Gastroesophageal sphincter (tissue), 4 donors: ENCODE data around the gene APOBEC3A. TPM values are rescaled to one million over a fixed set of nuclear protein-coding genes. Genes with fewer than 3 reads are reported as not detected.
A peak's percentile ranks its signal among the peaks of the same experiment; 100 is the strongest.

Experiments
- ATAC-seq: fragments of 150-250 bp; one replicate; pipeline ENCODE4 v1.9.1; 2016; ENCODE audit warnings: mild to moderate bottlenecking, moderate library complexity
- H3K27ac ChIP-seq, 4 donors: fragments of 200-600 bp; sonication (generic) in 3 of 4; 1 replicate in 3 of 4; 2 replicates in 1 of 4; pipeline ENCODE4 v1.5.1; 2016 to 2019
- H3K27me3 ChIP-seq: fragments of 200-600 bp; sonication (generic); one replicate; pipeline ENCODE4 v1.5.1; 2019
- H3K36me3 ChIP-seq, 2 donors: fragments of 200-600 bp; sonication (generic); one replicate each; pipeline ENCODE4 v1.5.1; 2019; ENCODE audit warnings: control low read depth in 1 of 2
- H3K4me1 ChIP-seq, 3 donors: fragments of 200-600 bp; sonication (generic); 1 replicate in 2 of 3; 2 replicates in 1 of 3; pipeline ENCODE4 v1.5.1; 2016 to 2019; ENCODE audit warnings: control low read depth in 2 of 3
- H3K4me3 ChIP-seq, 2 donors: fragments of 200-600 bp; sonication (generic); one replicate each; pipeline ENCODE4 v1.5.1; 2019; ENCODE audit warnings: mild to moderate bottlenecking in 1 of 2, moderate library complexity in 1 of 2
- H3K9me3 ChIP-seq, 3 donors: fragments of 200-600 bp; sonication (generic); one replicate each; pipeline ENCODE4 v1.5.1; 2017 to 2019; ENCODE audit warnings: control low read depth in 2 of 3
- EP300 ChIP-seq: sonication (generic); formaldehyde crosslinking; IDR thresholded peaks from one replicate; pipeline ENCODE4 v1.6.1; 2017; ENCODE audit warnings: antibody characterized with exemption, mild to moderate bottlenecking
- POLR2A ChIP-seq, 2 donors: fragments of 450-650 bp; IDR thresholded peaks; one replicate each; pipeline ENCODE4 v1.6.1; 2017; ENCODE audit warnings: antibody characterized with exemption in 2 of 2, mild to moderate bottlenecking in 2 of 2, moderate library complexity in 1 of 2
- POLR2AphosphoS5 ChIP-seq: sonication (generic); formaldehyde crosslinking; IDR thresholded peaks from one replicate; pipeline ENCODE4 v1.6.1; 2017; ENCODE audit warnings: antibody characterized with exemption
- WGBS, 2 donors: methylation state at CpG; one replicate each; pipeline ENCODE4 v1.1.5; 2018; ENCODE audit warnings: low coverage in 1 of 2; 5-methylcytosine and 5-hydroxymethylcytosine counted together
- total RNA-seq, 4 donors: library from RNA; depleted of rRNA; stranded (reverse); fragments of >200 nt; gene quantifications; one replicate each; pipeline ENCODE4 v1.1.0, GENCODE V29; 2016
- TF ChIP-seq, protein P1 (sequence below), 4 experiments: fragments of 200-600 bp in 2 of 4; fragments of 450-650 bp in 2 of 4; sonication (generic) in 1 of 4; IDR thresholded peaks; one replicate each; pipeline ENCODE4 v1.5.1; 2017 to 2019; ENCODE audit warnings: antibody characterized with exemption in 4 of 4, mild to moderate bottlenecking in 2 of 4, moderate library complexity in 2 of 4

The APOBEC3A gene
- total RNA-seq, 4 donors from 2014 or later = 0.35 to 4.4 TPM; not detected in 2

DNA sequence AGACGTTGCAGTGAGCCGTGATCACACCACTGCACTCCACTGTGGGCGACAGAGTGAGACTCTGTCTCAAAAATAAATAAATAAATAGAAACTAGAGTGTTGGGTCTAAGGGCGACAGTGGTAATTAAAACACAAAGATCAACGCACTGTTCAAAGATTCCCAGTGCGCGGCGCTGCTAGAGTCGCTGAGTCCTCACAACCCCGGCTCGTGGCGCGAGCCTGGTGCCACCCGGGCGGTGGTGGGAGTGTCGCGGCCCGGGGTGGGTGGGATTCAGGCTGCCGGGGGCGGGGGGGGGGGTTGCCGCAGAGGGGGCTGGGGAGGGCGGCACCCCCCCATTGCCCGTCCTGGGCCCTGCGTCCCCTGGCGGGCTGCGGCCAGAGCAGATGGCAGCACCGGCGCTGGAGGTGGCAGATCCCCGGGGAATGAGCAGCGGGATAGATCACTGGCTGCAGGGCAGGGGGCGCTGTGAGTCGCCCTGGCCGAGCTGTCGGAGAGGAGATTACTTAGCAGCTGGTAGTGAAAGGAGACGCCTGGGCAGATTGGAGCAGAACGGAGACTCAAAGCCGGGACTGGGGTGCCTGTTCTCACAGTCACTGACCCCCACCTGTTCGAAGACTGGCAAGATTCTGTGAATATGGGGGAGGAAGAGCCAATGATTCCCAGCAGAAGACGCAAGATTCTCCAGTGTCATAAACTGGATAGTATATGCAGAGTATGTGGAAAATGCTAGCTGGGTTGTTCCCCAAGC lies 30.2 kb upstream of the APOBEC3A start:
- 7 to 30% methylated on average over 3 to 15 of the region's 39 CpGs for WGBS, 2 donors
- H3K27ac ChIP-seq = peak overlapping the region; percentile 8 to 86 (median 84)
- H3K9me3 ChIP-seq = no peaks in the 10 kb centered on the region
- H3K4me1 ChIP-seq = peaks cover 0 to 49% (median 21%) of the 10 kb centered on the region in 3 donors
- H3K27me3 ChIP-seq = no peaks in the 10 kb centered on the region
- no peak for TF ChIP-seq EP300
- TF ChIP-seq, protein P1, sequence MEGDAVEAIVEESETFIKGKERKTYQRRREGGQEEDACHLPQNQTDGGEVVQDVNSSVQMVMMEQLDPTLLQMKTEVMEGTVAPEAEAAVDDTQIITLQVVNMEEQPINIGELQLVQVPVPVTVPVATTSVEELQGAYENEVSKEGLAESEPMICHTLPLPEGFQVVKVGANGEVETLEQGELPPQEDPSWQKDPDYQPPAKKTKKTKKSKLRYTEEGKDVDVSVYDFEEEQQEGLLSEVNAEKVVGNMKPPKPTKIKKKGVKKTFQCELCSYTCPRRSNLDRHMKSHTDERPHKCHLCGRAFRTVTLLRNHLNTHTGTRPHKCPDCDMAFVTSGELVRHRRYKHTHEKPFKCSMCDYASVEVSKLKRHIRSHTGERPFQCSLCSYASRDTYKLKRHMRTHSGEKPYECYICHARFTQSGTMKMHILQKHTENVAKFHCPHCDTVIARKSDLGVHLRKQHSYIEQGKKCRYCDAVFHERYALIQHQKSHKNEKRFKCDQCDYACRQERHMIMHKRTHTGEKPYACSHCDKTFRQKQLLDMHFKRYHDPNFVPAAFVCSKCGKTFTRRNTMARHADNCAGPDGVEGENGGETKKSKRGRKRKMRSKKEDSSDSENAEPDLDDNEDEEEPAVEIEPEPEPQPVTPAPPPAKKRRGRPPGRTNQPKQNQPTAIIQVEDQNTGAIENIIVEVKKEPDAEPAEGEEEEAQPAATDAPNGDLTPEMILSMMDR (IDR thresholded peaks at IDR 0.05) = peak; percentile 70 to 94 (median 74)
- H3K4me3 ChIP-seq = peak overlapping the region; percentile 31 to 50
- no peaks in the 10 kb centered on the region for H3K36me3 ChIP-seq
- ATAC-seq = peak; percentile 66

DNA sequence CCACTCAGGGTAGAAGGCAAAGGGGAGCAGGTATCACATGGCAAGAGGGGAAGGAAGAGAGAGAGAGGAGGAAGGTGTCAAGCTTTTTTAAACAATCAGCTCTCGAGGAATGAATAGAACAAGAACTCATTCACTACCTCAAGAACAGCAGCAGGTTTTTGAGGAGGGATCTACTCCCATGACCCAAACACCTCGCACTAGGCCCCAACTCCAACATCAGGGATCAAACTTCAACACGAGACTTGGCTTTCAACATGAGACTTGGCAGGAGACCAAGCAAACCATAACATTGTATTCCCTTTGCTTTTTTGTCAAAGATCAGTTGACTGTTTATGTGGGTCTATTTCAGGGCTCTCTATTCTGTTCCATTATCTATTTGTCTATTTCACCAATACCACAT lies 26.9 kb upstream of the APOBEC3A start:
- WGBS, 2 donors = 45 to 64% methylated on average over 3 of the region's 3 CpGs
- Histone ChIP-seq H3K9me3 (no peaks in the 10 kb centered on the region), H3K27ac (no peak overlapping the region), H3K4me3 (no peak overlapping the region), H3K27me3 (no peaks in the 10 kb centered on the region), H3K36me3 (no peaks in the 10 kb centered on the region), H3K4me1 (peaks cover 0 to 28% (median 5%) of the 10 kb centered on the region in 3 donors)
- no peak for ATAC-seq
- no peak for TF ChIP-seq POLR2AphosphoS5
- TF ChIP-seq, protein P1 (IDR thresholded peaks at IDR 0.05) = no peak
- no peak for TF ChIP-seq EP300
- no peak for TF ChIP-seq POLR2A (IDR thresholded peaks at IDR 0.05)

DNA sequence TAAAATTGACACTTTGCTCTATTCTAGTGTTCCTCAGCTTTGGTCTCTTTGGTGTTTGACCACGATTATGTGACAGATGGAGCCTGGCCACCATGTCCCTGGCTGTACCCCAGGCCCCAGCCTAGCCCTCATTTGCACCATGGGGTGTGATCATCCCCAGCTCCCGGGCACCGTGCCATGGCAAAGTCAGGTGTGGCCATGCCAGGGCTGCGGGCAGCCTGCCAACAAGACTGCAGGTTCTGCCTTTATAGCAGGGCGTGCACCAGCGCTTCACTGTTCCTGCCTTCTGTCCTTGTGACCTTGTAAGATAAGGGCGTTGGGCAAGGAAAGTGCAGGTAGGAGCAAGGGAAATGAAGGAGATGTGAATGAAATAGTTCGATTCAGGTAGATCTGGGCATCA lies 22.4 kb upstream of the APOBEC3A start:
- WGBS, 2 donors = 63 to 67% methylated on average over 1 to 3 of the region's 8 CpGs
- Histone ChIP-seq H3K4me3 (no peak overlapping the region), H3K36me3 (no peaks in the 10 kb centered on the region), H3K27me3 (no peaks in the 10 kb centered on the region), H3K9me3 (no peaks in the 10 kb centered on the region), H3K27ac (no peak overlapping the region), H3K4me1 (peaks cover 0 to 6% (median 0%) of the 10 kb centered on the region in 3 donors)
- no peak for ATAC-seq
- TF ChIP-seq EP300 = no peak
- no peak for TF ChIP-seq POLR2AphosphoS5
- TF ChIP-seq, protein P1 (IDR thresholded peaks at IDR 0.05) = no peak
- TF ChIP-seq POLR2A (IDR thresholded peaks at IDR 0.05) = no peak

DNA sequence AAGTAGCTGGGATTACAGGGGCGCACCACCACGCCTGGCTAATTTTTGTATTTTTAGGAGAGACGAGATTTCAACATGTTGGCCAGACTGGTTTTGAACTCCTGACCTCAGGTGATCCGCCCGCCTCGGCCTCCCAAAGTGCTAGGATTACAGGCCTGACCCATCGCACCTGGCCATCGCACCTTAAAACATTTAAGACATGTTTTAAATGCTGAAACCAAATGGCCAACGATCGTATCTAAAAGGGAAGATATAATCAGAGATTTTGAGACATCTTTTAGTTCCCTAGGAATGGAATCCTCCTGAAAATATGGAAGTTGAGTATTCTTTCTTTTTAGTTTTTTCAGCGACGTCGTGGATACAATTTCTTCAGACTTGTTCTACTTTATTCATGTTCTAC lies 21.8 kb upstream of the APOBEC3A start:
- TF ChIP-seq, protein P1 (IDR thresholded peaks at IDR 0.05) = no peak
- TF ChIP-seq POLR2A (IDR thresholded peaks at IDR 0.05) = no peak
- no peaks in the 10 kb centered on the region for H3K27me3 ChIP-seq
- ATAC-seq = no peak
- H3K4me1 ChIP-seq = peaks cover 0 to 6% (median 0%) of the 10 kb centered on the region in 3 donors
- H3K27ac ChIP-seq = no peak overlapping the region
- H3K36me3 ChIP-seq = no peaks in the 10 kb centered on the region
- no peaks in the 10 kb centered on the region for H3K9me3 ChIP-seq
- no peak overlapping the region for H3K4me3 ChIP-seq
- WGBS, 2 donors = 88 to 90% methylated on average over 5 to 11 of the region's 13 CpGs

DNA sequence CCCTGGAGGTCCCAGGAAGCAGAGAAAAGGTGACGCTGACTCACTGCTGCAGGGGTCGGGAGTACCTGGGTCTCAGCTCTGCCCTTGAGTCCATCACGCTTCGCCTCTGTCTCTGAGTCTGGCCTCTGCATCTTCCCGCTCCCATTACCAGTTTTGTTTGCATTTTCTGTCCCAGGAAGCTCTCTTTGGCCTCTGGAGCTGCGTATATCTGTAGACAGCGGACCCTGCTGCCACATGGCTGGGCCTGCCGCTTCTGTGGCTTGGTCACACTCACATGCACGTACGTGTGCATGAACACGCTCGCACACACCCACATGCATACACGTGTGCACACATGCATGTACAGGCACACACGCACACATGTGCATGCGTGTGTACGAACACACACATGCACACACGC lies 20.8 kb upstream of the APOBEC3A start:
- Histone ChIP-seq H3K27ac (no peak overlapping the region), H3K4me1 (peaks cover 0 to 6% (median 0%) of the 10 kb centered on the region in 3 donors), H3K27me3 (no peaks in the 10 kb centered on the region), H3K4me3 (no peak overlapping the region), H3K9me3 (no peaks in the 10 kb centered on the region), H3K36me3 (no peaks in the 10 kb centered on the region)
- whole genome bisulfite sequencing, 2 donors = 50 to 67% methylated on average over 2 to 10 of the region's 17 CpGs
- no peak for ATAC-seq
- TF ChIP-seq POLR2AphosphoS5 (no peak), POLR2A (IDR thresholded peaks at IDR 0.05) (no peak), EP300 (no peak)
- TF ChIP-seq, protein P1 (IDR thresholded peaks at IDR 0.05) = no peak
